SW 1271 (cell line): ENCODE results near the gene FOXP1.

Experiments used
- DNase-seq, 2 experiments: peaks; one replicate each; lab custom pipeline; 2025; lab: John Stamatoyannopoulos, UW

Gene FOXP1

DNA sequence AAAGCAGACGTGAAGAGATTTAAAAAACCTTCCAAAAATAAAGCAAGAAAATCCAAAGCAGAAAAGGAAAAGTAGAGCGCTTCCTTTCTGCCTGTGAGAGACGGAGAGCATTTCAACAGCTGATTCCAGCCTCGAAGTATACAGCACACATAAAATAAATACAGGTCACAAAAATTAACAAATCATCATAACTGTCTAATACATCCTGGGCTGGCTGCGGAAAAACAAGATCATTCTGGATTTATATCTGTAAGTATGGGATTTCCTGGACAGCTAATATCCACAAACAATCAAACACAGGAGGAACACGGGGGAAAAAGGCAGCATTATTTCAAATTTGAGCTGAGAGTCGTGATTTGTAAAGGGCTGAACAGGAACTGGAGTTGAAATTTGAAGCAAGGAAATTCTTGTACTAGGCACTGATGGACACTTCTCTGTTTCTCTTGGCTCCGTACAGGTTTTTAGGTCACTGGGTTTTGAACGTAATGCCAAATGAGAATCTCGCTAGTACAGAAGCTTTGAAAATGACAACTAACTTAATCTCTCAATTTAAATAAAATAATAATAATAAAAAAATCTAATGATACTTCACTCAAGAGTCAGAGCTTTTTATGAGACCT, 577.7 kb downstream of the FOXP1 start:
- DNase-seq: no peak

DNA sequence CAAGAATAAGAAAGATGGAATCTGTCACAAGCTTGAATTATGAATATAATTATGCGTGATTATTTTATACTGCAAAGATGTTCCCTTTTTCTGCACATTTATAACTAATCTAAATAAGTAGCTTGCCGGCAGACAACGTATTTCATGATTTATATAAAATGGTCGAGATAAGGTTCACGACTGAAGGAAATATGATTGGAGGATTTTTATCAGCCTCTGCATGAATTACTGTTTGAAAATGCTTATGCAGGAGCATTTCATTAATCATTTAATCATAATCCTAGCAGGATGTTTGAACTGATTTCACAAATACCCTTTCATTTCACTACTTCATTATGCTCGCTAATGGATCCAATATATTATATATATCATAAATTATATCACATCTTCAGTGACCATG, 580.0 kb downstream of the FOXP1 start:
- DNase-seq: no peak

DNA sequence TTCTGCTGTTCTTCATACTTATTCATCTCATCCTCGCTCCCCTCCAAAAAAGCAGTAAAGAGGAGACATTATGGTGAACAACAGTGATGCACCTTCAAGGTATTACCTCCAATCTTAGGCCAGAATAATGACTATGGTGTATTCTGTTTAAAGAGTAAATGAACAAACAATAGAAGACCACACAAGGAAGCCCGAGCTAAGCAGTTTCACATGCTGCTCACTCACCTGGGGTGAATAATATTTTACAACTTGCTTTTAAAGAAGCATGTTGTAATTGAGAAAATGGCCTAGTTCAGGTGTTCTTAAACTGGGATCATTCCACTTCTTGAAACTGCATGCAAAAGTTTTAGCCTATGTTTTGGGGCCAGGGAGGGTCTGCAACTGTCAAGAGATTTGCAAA, 581.2 kb downstream of the FOXP1 start:
- no peak for DNase-seq

GRCh38 chr3:71001303-71001830, 582.2 kb downstream of the FOXP1 start:
- DNase-seq: no peak

GRCh38 chr3:71000483-71000882, 583.0 kb downstream of the FOXP1 start:
- no peak for DNase-seq

DNA sequence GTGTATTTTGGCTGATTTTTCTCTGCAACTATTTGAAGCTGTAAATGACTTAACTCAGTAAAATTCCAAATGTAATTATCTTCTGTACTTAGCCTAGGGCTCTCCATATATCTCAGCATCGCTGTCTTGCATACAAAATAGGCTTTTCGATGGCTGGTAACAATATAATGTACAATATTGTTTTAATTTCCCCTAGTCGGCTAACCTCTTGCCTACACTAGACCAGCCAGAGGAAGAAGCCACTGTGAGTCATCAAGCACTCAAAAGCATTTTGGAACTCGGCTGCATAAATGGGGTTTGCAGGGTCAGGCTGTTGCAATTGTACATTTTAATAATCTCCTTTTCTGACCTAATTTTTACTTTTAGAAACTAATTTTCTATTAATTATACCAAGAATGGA, 583.8 kb downstream of the FOXP1 start:
- DNase-seq: no peak

DNA sequence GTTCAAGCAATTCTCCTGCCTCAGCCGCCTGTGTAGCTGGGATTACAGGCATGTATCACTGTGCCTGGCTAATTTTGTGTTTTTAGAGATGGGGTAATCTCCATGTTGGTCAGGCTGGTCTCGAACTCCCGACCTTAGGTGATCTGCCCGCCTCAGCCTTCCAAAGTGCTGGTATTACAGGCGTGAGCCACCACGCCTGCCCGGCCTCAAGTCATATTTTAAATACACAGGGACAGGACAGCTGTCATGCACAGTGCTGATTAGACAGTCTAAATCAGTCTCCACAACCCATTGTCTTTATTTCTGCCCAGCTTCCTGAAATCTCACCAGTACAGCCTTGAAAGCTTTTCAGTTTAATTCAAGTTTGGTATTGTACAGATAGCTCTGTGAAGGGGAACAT, 587.4 kb downstream of the FOXP1 start:
- no peak for DNase-seq

GRCh38 chr3:70994644-70995043, 588.9 kb downstream of the FOXP1 start:
- no peak for DNase-seq

GRCh38 chr3:70992562-70993204, 590.8 kb downstream of the FOXP1 start:
- DNase-seq: no peak

GRCh38 chr3:70992131-70992530, 591.4 kb downstream of the FOXP1 start:
- DNase-seq: no peak

DNA sequence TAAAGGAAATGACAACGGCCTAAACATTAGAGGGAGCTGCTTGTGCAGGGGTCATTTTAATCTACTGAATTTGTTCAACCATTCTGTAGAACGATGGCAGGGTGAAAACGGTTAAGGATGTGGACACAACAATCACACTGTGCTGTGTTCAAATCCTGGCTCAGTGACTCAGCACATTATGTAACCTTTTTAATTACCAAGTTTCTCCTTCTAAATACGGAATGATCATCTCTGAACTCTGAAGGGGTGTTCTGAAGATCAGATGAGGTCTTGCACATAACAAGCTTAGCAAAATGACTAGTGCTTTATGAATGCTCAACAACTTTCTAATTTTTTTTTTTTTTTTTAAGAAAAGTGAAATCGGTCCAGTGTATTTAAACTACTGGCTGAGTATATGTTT, 592.8 kb downstream of the FOXP1 start:
- DNase-seq: no peak

- DNase-seq: no peak
Observed at GRCh38 chr3:70990185-70990584, 593.3 kb downstream of the FOXP1 start.

DNA sequence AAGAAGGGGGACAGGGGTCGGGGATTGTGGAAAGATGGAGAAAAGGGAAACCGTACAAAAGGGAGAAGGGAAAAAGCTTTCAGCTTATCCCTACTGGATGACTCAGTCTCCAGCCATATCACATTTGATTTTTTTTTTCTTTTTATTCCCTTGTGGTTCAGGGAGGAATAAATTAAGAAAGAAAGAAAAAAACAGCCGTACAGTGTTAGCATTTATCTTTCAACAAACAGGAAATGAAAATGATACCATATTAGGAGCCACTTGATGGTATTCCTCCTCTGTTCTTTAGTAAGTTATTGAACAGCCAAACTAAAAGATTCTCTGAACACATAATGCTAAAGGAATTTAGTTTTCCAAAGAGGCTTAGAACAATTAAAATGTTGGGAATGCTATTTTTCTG, 594.4 kb downstream of the FOXP1 start:
- DNase-seq: no peak

DNA sequence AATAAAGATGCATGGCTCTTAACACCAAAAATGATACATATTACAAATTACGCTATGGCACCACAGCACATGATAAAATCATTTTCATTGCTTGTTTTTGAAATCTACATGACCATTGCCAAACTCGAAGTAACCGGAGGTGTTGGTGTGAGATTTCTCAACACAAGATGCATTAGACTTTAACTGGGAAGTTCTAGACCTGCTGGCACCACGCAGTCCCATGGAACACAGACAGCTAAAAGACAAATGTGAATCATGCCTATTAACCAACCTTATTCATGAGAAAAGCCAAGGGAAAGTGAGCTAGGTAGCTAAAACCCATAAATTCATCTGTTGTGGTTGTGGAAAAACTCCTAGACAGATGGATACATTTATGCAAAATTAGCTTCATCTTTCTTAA, 595.4 kb downstream of the FOXP1 start:
- DNase-seq: no peak

- no peak for DNase-seq
Observed at GRCh38 chr3:70985572-70985971, 598.0 kb downstream of the FOXP1 start.

DNA sequence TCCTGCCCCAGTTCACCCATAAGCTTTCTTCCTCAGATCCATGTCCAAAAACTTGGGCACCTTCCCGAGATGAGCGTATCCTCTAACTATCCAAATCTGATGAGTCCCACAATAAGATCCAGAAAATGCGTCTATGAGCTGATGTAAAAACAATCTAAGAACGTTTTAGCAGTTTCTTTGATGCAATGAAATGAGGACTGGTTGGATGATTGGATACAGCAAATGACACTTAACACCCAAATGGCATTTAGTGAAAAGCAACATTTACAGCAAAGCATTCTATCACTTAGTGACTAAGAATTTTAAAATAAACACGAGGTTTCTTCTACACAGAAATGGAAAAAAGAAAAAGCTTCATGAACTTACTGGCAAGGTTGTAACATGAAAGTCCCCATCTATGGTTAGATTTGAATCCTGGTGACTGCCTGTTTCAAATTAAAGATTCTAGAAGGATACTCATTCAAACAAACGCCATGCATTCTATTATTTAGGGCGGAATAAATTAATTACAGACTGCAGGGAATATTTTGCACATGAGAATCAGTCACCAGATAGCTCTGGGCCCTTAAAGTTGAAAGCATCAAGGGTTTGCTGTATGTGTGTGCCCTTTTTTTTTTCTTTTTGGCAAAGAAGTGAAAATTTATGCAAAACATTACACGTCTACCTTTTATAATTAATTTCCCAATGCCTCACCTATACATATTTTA, 598.6 kb downstream of the FOXP1 start:
- no peak for DNase-seq

DNA sequence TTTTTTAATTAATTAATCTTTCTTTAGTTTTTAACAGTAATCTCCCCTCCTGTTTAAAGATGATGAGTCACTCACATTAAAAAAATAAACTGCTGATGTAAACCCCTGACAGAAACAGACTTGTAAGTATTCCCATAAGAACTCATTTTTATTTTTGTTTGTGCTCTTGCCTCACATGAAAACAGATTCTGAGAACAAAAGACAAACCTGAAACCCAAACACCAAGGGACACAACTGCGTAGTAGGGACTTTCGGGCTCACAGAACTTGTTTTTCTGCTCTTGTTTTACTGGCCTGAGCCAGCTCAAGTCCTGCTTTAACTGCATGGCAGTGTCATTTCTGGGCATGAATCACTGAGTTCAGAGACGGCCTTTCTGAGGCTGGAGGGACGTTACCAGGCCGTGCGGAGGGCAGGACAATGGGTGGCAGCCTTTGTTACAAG, 600.8 kb downstream of the FOXP1 start:
- no peak for DNase-seq

DNA sequence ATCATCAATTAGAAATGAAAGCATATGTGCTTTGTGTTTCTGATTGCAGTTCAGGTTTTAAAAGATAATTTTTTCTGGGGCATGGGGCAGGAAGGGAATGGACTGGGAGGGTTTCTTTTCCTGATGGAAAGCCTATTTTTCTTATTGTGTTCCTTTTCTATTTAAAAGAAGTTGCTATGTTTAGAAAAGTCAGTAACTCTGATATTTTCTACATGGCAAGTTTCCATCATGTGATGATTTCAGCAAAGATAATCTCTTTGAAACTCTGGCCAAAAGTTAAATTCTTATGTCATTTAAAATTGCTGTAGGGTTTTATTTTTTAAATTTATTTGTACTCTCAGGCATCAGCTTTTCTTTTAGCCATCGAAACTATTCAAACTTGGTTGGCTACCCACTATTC, 601.2 kb downstream of the FOXP1 start:
- no peak for DNase-seq

GRCh38 chr3:70981231-70981880, 602.2 kb downstream of the FOXP1 start:
- no peak for DNase-seq

DNA sequence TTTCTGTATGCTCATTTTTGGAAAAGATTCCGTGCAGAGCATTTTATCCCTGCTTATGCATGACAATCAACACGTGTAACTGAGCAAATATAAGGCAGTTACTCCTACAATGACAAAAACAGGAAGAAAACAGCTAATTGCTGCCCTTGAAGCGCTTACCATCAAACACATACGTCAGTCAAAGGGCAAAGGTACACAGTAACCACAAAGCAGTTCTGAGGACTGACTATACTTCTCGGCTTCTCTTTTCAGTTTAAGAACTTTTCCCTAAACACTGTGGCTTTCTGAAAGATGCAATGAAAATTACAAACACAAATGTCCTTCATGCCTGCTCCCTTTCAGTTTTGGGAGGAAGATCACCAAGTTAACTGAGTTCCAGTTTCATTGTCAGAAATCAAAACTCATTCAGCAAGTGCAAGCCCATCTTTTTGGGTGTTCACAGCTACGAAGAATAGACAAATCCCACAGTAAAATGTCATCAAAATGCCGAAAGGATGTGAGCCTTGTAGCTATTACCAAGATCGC, 602.8 kb downstream of the FOXP1 start:
- no peak for DNase-seq

- no peak for DNase-seq
Observed at GRCh38 chr3:70979983-70980645, 603.4 kb downstream of the FOXP1 start.

- no peak for DNase-seq
Observed at GRCh38 chr3:70977712-70978111, 605.8 kb downstream of the FOXP1 start.
